22Rv1 (cell line): ENCODE measurements around the gene MINDY3.

Experiments used
- ZFX ChIP-seq: fragments of 450-650 bp; IDR thresholded peaks from 2 replicates; pipeline ENCODE4 v1.6.1; 2017; ENCODE audit warnings: antibody characterized with exemption, borderline replicate concordance
- TF ChIP-seq, protein P1 (sequence below): fragments of 450-650 bp; IDR thresholded peaks from 2 replicates; pipeline ENCODE4 v1.5.1; 2017; ENCODE audit warnings: mild to moderate bottlenecking

DNA sequence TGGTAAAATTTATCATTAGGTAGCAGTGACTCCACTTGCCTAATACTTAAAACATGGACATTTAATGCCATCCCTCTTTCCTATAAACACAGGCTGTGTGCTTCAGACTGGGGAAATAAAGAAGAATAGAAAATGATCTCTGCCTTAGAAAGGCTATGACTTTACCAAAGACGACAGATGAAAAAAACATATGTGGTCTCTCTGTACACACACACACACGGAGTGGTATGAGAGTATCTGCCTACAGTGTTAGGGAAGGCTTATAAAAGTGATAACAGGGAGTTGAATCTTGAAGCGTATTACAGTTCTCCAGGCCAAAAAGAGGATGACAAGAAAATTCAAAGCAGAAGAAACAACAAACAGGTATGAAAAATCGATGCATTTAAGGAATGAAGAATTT is 38.2 kb downstream of the MINDY3 start:
- TF ChIP-seq, protein P1, sequence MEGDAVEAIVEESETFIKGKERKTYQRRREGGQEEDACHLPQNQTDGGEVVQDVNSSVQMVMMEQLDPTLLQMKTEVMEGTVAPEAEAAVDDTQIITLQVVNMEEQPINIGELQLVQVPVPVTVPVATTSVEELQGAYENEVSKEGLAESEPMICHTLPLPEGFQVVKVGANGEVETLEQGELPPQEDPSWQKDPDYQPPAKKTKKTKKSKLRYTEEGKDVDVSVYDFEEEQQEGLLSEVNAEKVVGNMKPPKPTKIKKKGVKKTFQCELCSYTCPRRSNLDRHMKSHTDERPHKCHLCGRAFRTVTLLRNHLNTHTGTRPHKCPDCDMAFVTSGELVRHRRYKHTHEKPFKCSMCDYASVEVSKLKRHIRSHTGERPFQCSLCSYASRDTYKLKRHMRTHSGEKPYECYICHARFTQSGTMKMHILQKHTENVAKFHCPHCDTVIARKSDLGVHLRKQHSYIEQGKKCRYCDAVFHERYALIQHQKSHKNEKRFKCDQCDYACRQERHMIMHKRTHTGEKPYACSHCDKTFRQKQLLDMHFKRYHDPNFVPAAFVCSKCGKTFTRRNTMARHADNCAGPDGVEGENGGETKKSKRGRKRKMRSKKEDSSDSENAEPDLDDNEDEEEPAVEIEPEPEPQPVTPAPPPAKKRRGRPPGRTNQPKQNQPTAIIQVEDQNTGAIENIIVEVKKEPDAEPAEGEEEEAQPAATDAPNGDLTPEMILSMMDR, result no peak
- TF ChIP-seq ZFX, result no peak
